ENCODE data around the gene FZR1. TPM values are rescaled to one million over a fixed set of nuclear protein-coding genes. Genes with fewer than 3 reads are reported as not detected.

Gene FZR1
- total and polyA plus RNA-seq, 2 of the 13 experiments (the other 11 are each of a cell fraction or from before 2014, with no cell fraction given) = 29.0 to 30.8 TPM

- H3K27ac ChIP-seq (ENCODE audit: extremely low read length, insufficient read depth, low read length) = no peak overlapping the region
- CTCF ChIA-PET (ENCODE audit: low intra/inter-chr PET ratio, low total read pairs) = no interaction called here
- BruUV-seq (replicated peaks) = no TSS peak
These were observed 15.0 kb downstream of the FZR1 start for GRCh38 chr19:3521104-3521445.

More at GRCh38 chr19:3521104-3521445, 15.0 kb downstream of the FZR1 start:
- H3K4me3 ChIP-seq (replicated peaks in 1 of 3; ENCODE audit: insufficient read depth in 1 of 3, low read depth in 2 of 3, low read length in 3 of 3) = no peak overlapping the region
- H3K9me3 ChIP-seq (ENCODE audit: low read length) = no peaks in the 10 kb centered on the region
- H3K79me2 ChIP-seq (ENCODE audit: insufficient read depth, low read length) = peaks cover 30% of the 10 kb centered on the region
- TF ChIP-seq ZNF3 (CRISPR knock-in tag; IDR thresholded peaks at IDR 0.05) = no peak
- no peak for TF ChIP-seq MXD1 (CRISPR knock-in tag; IDR thresholded peaks at IDR 0.05)
- no peak for TF ChIP-seq ZNF382 (CRISPR knock-in tag; IDR thresholded peaks at IDR 0.05; ENCODE audit: borderline replicate concordance)
- no peak for TF ChIP-seq HMG20B (CRISPR knock-in tag; conservative IDR thresholded peaks at IDR 0.05)
- TF ChIP-seq DMAP1 (CRISPR knock-in tag; IDR thresholded peaks at IDR 0.05) = no peak
- TF ChIP-seq FOXO4 (CRISPR knock-in tag; conservative IDR thresholded peaks at IDR 0.05) = no peak
- no peak for TF ChIP-seq PCBP1 (IDR thresholded peaks at IDR 0.05; ENCODE audit: borderline replicate concordance, low read depth, low read length)
- TF ChIP-seq RBFOX2 (IDR thresholded peaks at IDR 0.05; ENCODE audit: low read depth, low read length) = no peak
- TF ChIP-seq, protein P1, sequence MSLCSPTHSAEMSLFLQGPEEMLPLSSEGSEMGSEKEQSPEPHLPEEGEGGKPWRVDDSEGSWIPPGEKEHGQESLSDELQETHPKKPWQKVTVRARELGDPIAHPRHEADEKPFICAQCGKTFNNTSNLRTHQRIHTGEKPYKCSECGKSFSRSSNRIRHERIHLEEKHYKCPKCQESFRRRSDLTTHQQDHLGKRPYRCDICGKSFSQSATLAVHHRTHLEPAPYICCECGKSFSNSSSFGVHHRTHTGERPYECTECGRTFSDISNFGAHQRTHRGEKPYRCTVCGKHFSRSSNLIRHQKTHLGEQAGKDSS (CRISPR knock-in tag; IDR thresholded peaks at IDR 0.05; ENCODE audit: borderline replicate concordance, low read depth) = no peak
- no peak for TF ChIP-seq CBX1 (IDR thresholded peaks at IDR 0.05; ENCODE audit: low read depth)
- TF ChIP-seq MXD4 (CRISPR knock-in tag; IDR thresholded peaks at IDR 0.05) = no peak
- TF ChIP-seq ZNF879 (CRISPR knock-in tag; IDR thresholded peaks at IDR 0.05) = no peak
- FAIRE-seq = no peak
- intact Hi-C loops (cut with micrococcal nuclease; ENCODE audit: unreplicated experiment) (no loop called here), in situ Hi-C loops (cut with HindIII; ENCODE audit: extremely low pct_ligation_motif_present, low pct_unique_long_range_greater_than_20kb) (no loop called here)
- no peak for ATAC-seq
- H2AFZ ChIP-seq (ENCODE audit: low read length) = no peak overlapping the region
- WGBS (ENCODE audit: low lambda C conversion rate) = 96% methylated on average over 5 of the region's 7 CpGs
- peaks cover 15% of the 10 kb centered on the region for H3K4me1 ChIP-seq (ENCODE audit: insufficient read depth, low read length)
- POLR2A ChIA-PET = interaction anchor here (0.7 kb wide), 1 partner anchor 20 kb away, joined by 3 read pairs; no protein-coding TSS in a partner anchor
- peaks cover 25% of the 10 kb centered on the region; the same call in 1 of the 2 replicates for H4K20me1 ChIP-seq (ENCODE audit: insufficient read depth, low read length)
- peaks cover 19 to 46% of the 10 kb centered on the region in 2 experiments; a peak in 4 of 5 replicates for H3K36me3 ChIP-seq (replicated peaks in 1 of 2; ENCODE audit: control insufficient read depth in 1 of 2, insufficient read depth in 2 of 2, low read length in 2 of 2)
- H3K27me3 ChIP-seq (ENCODE audit: control insufficient read depth in 1 of 2, insufficient read depth in 2 of 2, low read length in 2 of 2) = no peaks in the 10 kb centered on the region
- no peak overlapping the region for H3K9ac ChIP-seq (ENCODE audit: insufficient read depth, low read depth, low read length)
- H3K4me2 ChIP-seq (ENCODE audit: low read depth, low read length) = no peak overlapping the region
- no peak for DNase-seq (ENCODE audit: low spot score)

All from HepG2 (cell line).